ENCODE measurements around the gene TENM3.

- TF ChIP-seq CTCF (tag by site-specific recombination; IDR thresholded peaks at IDR 0.05) (no peak), ZNF146 (tag by site-specific recombination; IDR thresholded peaks at IDR 0.05) (no peak), ZNF324 (tag by site-specific recombination; IDR thresholded peaks at IDR 0.05) (no peak), ZNF24 (tag by site-specific recombination; IDR thresholded peaks at IDR 0.05) (no peak), ZNF510 (tag by site-specific recombination; IDR thresholded peaks at IDR 0.05; ENCODE audit: insufficient replicate concordance) (no peak), ZNF449 (tag by site-specific recombination; IDR thresholded peaks at IDR 0.05) (no peak), PBX3 (CRISPR knock-in tag; IDR thresholded peaks at IDR 0.05) (no peak), PATZ1 (tag by site-specific recombination; IDR thresholded peaks at IDR 0.05) (no peak), ZNF133 (tag by site-specific recombination; IDR thresholded peaks at IDR 0.05) (no peak), ZNF571 (tag by site-specific recombination; IDR thresholded peaks at IDR 0.05) (no peak)
These were observed 594.6 kb downstream of the TENM3 start for GRCh38 chr4:182837831-182838230.
